ENCODE results near the gene ADAM15.
A peak's percentile ranks its signal among the peaks of the same experiment; 100 is the strongest.

ADAM15 gene

DNA sequence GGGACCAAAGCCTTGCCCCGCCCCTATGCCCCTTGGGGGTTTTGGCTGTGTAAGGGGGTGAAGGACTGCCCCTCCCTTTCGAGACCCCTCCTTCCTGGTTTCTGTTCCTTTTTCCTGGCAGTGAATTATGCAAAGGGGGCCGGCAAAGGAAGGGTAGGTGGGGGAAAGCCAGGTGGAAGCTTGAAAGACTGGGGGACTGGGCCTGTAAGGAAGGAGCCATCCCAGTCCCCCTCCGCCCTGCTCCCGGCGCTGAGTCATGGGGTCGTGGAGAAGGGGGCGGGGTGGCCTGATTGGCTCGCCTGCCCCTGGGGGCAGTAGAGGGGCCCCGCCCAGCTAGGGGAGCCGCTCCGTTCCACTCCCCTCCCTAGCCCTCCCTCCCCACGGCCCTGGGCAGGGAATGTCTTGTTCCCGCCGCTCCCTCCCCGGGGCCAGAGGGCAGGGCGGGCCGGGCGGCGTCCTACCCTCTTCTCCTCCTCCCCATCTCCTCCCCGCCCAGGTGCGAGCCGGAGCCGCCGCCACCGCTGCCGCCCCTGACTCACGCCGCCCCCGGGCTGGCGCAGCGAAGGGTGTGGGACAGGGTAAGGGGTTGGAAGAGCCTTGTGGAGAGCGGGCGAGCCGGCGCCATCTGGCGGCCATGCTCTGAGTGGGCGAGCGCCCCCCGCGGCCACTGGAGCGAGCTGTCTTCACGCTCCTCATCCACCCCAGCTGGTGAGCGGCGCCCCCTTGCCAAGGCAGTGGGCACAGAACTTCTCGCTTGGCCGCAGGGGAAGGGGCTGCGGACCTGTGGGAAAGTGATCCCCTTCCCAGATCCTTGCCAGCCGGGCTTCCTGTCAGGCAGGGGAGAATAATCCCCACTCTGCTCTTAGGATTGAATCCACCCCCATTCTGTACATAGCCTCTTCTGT, 33.8 kb upstream of the ADAM15 start (continued):
- peak; percentile 85 for TF ChIP-seq ZSCAN30 (tag by site-specific recombination; IDR thresholded peaks at IDR 0.05)
- TF ChIP-seq ZNF133 (tag by site-specific recombination; IDR thresholded peaks at IDR 0.05), result no peak
- TF ChIP-seq ZNF157 (tag by site-specific recombination; IDR thresholded peaks at IDR 0.05), result no peak
- TF ChIP-seq, protein P1, sequence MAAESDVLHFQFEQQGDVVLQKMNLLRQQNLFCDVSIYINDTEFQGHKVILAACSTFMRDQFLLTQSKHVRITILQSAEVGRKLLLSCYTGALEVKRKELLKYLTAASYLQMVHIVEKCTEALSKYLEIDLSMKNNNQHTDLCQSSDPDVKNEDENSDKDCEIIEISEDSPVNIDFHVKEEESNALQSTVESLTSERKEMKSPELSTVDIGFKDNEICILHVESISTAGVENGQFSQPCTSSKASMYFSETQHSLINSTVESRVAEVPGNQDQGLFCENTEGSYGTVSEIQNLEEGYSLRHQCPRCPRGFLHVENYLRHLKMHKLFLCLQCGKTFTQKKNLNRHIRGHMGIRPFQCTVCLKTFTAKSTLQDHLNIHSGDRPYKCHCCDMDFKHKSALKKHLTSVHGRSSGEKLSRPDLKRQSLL (tag by site-specific recombination; IDR thresholded peaks at IDR 0.05), result peak; percentile 18
- peak; percentile 75; the same call in 1 of the 2 replicates for TF ChIP-seq ZSCAN16 (tag by site-specific recombination; IDR thresholded peaks at IDR 0.05)
- TF ChIP-seq KLF9 (tag by site-specific recombination; IDR thresholded peaks at IDR 0.05; ENCODE audit: low read depth), result peak; percentile 97
- TF ChIP-seq, protein P2, sequence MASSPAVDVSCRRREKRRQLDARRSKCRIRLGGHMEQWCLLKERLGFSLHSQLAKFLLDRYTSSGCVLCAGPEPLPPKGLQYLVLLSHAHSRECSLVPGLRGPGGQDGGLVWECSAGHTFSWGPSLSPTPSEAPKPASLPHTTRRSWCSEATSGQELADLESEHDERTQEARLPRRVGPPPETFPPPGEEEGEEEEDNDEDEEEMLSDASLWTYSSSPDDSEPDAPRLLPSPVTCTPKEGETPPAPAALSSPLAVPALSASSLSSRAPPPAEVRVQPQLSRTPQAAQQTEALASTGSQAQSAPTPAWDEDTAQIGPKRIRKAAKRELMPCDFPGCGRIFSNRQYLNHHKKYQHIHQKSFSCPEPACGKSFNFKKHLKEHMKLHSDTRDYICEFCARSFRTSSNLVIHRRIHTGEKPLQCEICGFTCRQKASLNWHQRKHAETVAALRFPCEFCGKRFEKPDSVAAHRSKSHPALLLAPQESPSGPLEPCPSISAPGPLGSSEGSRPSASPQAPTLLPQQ (tag by site-specific recombination; IDR thresholded peaks at IDR 0.05), result peak; percentile 82
- no peak for TF ChIP-seq ZNF37A (tag by site-specific recombination; IDR thresholded peaks at IDR 0.05)
- no peak for TF ChIP-seq ZNF16 (tag by site-specific recombination; IDR thresholded peaks at IDR 0.05; ENCODE audit: low read depth)
- TF ChIP-seq ZNF19 (tag by site-specific recombination; IDR thresholded peaks at IDR 0.05; ENCODE audit: low read depth), result no peak
- TF ChIP-seq, protein P3, sequence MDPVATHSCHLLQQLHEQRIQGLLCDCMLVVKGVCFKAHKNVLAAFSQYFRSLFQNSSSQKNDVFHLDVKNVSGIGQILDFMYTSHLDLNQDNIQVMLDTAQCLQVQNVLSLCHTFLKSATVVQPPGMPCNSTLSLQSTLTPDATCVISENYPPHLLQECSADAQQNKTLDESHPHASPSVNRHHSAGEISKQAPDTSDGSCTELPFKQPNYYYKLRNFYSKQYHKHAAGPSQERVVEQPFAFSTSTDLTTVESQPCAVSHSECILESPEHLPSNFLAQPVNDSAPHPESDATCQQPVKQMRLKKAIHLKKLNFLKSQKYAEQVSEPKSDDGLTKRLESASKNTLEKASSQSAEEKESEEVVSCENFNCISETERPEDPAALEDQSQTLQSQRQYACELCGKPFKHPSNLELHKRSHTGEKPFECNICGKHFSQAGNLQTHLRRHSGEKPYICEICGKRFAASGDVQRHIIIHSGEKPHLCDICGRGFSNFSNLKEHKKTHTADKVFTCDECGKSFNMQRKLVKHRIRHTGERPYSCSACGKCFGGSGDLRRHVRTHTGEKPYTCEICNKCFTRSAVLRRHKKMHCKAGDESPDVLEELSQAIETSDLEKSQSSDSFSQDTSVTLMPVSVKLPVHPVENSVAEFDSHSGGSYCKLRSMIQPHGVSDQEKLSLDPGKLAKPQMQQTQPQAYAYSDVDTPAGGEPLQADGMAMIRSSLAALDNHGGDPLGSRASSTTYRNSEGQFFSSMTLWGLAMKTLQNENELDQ (tag by site-specific recombination; IDR thresholded peaks at IDR 0.05; ENCODE audit: low read depth), result no peak
- peak; percentile 19 for TF ChIP-seq SETDB1 (IDR thresholded peaks at IDR 0.05; ENCODE audit: insufficient read length, low read length)
- no peak for TF ChIP-seq ZNF292 (tag by site-specific recombination; IDR thresholded peaks at IDR 0.05; ENCODE audit: borderline replicate concordance, low read depth)
- peak; percentile 98 for TF ChIP-seq ZNF610 (tag by site-specific recombination; IDR thresholded peaks at IDR 0.05; ENCODE audit: borderline replicate concordance)
- peak; percentile 96 for TF ChIP-seq ZBTB20 (tag by site-specific recombination; IDR thresholded peaks at IDR 0.05)
- peak; percentile 95 for TF ChIP-seq ZXDB (tag by site-specific recombination; IDR thresholded peaks at IDR 0.05)
- peak; percentile 100 for TF ChIP-seq ZNF600 (tag by site-specific recombination; IDR thresholded peaks at IDR 0.05)
- TF ChIP-seq ZNF146 (tag by site-specific recombination; IDR thresholded peaks at IDR 0.05), result peak; percentile 13; the same call in 1 of the 2 replicates
- TF ChIP-seq ZNF837 (tag by site-specific recombination; IDR thresholded peaks at IDR 0.05), result no peak
- TF ChIP-seq, protein P4, sequence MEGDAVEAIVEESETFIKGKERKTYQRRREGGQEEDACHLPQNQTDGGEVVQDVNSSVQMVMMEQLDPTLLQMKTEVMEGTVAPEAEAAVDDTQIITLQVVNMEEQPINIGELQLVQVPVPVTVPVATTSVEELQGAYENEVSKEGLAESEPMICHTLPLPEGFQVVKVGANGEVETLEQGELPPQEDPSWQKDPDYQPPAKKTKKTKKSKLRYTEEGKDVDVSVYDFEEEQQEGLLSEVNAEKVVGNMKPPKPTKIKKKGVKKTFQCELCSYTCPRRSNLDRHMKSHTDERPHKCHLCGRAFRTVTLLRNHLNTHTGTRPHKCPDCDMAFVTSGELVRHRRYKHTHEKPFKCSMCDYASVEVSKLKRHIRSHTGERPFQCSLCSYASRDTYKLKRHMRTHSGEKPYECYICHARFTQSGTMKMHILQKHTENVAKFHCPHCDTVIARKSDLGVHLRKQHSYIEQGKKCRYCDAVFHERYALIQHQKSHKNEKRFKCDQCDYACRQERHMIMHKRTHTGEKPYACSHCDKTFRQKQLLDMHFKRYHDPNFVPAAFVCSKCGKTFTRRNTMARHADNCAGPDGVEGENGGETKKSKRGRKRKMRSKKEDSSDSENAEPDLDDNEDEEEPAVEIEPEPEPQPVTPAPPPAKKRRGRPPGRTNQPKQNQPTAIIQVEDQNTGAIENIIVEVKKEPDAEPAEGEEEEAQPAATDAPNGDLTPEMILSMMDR (tag by site-specific recombination; IDR thresholded peaks at IDR 0.05), result peak; percentile 100
- peak; percentile 52; the same call in 1 of the 2 replicates for TF ChIP-seq ZNF121 (tag by site-specific recombination; IDR thresholded peaks at IDR 0.05)
- no peak for TF ChIP-seq MEIS1 (CRISPR knock-in tag; IDR thresholded peaks at IDR 0.05; ENCODE audit: borderline replicate concordance)
- peak; percentile 90 for TF ChIP-seq ZNF324 (tag by site-specific recombination; IDR thresholded peaks at IDR 0.05)
- TF ChIP-seq OVOL3 (tag by site-specific recombination; IDR thresholded peaks at IDR 0.05), result 0 out of 2 replicates have a peak, but pooled peaks have one; percentile 11
- TF ChIP-seq ZNF555 (tag by site-specific recombination; conservative IDR thresholded peaks at IDR 0.05), result no peak
- TF ChIP-seq YY2 (tag by site-specific recombination; IDR thresholded peaks at IDR 0.05), result peak; percentile 82
- peak; percentile 92 for TF ChIP-seq ZNF391 (tag by site-specific recombination; IDR thresholded peaks at IDR 0.05; ENCODE audit: borderline replicate concordance, low read depth)
- TF ChIP-seq, protein P5, sequence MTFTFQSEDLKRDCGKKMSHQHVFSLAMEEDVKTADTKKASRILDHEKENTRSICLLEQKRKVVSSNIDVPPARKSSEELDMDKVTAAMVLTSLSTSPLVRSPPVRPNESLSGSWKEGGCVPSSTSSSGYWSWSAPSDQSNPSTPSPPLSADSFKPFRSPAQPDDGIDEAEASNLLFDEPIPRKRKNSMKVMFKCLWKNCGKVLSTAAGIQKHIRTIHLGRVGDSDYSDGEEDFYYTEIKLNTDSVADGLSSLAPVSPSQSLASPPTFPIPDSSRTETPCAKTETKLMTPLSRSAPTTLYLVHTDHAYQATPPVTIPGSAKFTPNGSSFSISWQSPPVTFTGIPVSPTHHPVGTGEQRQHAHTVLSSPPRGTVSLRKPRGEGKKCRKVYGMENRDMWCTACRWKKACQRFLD (tag by site-specific recombination; IDR thresholded peaks at IDR 0.05), result no peak
- no peak for TF ChIP-seq ZNF416 (tag by site-specific recombination; IDR thresholded peaks at IDR 0.05)
- no peak for TF ChIP-seq ZNF248 (tag by site-specific recombination; IDR thresholded peaks at IDR 0.05)
- TF ChIP-seq ZFP3 (tag by site-specific recombination; IDR thresholded peaks at IDR 0.05; ENCODE audit: low read depth), result no peak
- 0 out of 2 replicates have a peak, but pooled peaks have one; percentile 56 for TF ChIP-seq ZNF202 (tag by site-specific recombination; IDR thresholded peaks at IDR 0.05; ENCODE audit: borderline replicate concordance)

All from HEK293 (cell line).